COLO668 (cell line): ENCODE data around the gene LMAN1L.

Experiments
- DNase-seq: peaks from one replicate; lab custom pipeline; 2025; ENCODE audit not compliant: unreplicated experiment; lab: John Stamatoyannopoulos, UW

The LMAN1L gene

DNA sequence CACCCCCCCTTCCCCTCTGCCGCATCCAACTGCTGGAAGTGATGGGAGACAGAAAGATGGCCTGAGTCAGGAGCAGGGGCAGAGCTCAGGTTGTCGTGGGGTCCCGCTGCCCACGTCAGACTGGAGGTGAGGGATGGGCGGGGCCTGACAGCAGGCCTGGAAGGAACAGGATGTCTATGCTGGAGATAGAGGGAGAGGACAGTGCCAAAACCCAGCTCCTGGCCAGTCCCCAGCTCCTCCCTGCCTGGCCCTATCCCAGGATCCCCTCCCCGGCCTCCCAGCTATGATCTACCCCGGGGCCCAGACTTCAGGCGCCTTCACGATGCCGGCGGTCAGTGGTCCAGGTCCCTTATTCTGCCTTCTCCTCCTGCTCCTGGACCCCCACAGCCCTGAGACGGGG, at the start of gene LMAN1L:
TSS of gene LMAN1L (plus strand) at position 303 of the 400 bp plus-strand sequence. CDS start at position 323, 20 bp downstream.
- DNase-seq: no peak

GRCh38 chr15:74763416-74763815, 49.2 kb upstream of the LMAN1L start:
- peak; percentile 72 for DNase-seq

DNA sequence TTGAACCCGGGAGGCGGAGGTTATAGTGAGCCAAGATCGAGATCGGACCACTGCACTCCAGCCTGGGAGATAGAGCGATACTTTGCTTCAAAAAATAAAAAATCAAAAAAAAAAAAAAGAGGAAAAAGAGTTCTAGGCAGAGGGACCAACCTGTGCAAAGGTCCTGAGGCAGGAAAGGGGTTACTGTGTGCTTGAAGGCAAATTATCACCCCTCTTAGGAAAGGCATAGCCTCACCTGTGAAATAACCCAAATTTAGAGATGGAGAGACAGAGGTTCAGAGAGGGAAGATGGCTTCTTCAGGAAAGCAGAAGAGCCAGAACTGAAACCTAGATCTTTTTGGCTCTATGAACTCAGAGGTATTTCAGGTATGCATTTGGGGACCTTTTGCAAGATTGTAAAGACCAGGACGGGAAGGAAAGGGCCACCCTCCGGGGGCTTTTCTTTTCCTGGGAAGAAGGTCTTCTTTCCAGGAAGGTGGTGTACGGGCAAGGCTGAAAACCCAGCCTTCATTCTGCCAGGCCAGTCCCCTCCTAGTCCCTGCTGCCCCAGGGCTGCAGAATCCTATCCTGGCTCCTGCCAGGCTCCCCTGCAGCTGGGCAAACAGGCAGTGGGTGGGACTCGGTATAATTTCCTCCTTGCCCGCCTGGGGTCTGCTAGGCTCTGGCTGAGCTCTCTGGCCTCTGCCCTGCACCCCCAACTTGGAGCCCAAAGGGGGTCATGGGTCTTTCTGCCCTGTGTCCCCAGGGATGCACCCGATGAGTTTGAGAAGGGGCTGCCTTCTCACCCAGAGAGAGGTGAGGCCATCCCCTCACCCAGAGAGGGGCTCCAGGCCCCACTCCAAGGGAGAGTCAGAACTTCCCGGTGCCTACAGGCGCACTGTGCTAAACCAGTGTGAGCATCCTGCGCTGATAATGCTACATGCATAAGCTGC, 45.2 kb upstream of the LMAN1L start:
- no peak for DNase-seq

DNA sequence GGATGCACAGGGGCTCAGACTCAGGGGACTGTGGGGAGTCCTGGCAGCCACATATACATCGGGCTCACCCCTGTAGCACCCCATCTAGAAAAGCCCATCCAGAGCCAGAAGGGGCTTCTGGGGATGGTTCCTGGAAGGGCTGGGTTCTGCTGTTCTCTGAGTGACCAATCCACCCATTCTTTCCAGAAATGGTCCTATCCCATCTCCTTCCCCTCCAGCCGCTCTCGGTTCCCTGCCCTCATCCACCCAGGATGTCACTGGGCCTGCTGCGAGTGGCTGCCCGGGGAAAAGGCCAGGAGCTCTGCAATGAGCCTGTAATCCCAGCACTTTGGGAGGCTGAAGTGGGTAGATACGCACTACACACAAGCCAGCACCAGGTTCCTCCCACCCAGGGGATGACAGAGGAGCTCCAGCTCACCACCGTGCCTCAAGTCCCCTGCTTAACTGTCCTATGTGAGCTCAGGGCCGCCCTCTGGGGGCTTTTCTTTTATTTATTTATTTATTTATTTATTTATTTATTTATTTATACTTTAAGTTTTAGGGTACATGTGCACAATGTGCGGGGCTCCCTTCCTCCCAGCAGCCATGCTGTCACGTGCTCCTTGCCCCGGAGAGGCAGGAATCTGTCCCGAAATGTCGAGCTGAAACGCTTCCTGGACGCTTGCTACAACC, 44.4 kb upstream of the LMAN1L start:
- no peak for DNase-seq

DNA sequence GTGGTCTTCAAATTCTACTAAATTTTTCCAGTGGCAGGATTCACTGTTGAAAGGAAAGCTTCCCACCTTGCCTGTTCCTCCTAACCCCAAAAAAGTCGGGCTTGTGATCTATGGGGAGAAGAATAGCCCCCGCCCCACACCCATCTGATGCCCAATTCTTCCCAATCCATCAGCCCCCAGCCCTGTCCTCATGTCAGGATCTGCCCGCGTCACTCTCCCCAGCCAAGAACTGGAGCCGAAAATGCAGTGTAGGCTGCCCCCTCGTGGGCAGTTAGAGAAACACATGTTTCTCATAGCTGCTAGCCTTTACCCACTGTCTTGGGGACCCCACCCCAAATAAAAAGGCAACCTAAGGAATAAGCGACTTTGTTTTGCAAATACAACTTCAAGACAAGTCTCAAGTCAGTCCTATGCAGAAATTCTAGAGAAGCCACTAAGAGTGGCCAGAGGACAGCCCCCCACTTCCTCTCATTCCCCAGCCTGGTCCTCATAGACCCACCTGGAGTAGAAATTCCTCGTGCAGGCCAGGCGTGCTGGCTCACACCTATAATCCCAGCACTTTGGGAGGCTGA, 43.8 kb upstream of the LMAN1L start:
- peak; percentile 54 for DNase-seq

- no peak for DNase-seq
These were observed 43.1 kb upstream of the LMAN1L start for GRCh38 chr15:74769463-74770025.

DNA sequence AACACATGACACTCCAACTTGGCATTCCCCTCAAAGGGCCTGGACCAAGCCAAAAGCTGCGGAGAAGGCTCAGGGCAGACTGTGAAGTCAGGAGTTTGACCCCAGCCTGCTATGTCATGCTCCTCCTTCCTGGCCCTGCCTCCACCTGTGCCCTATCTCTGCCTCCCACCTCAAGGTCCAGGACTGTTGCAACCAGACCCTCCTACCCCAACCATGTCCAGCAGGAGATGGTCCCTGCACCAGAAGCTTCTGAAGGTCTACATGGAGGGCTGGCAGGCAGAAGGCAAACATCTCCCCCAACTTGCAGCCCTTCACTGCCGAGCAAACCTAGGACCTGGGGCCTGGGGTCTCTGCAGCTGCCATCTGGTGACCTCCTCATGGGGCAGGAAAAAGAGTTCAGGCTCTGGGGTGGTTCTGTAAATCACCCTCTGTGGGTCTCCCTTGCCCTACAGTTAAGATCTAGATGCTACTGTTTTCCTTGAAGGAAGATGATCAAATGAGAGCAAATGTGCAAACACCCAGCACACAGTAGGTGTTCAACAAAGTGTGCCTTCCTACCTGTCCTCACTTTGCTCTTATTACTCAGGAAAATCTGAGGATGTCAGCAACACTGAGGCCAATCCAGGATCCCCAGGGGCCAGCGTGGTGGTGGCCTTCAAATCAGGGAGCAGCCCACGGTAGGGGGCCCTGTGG, 42.3 kb upstream of the LMAN1L start:
- no peak for DNase-seq

DNA sequence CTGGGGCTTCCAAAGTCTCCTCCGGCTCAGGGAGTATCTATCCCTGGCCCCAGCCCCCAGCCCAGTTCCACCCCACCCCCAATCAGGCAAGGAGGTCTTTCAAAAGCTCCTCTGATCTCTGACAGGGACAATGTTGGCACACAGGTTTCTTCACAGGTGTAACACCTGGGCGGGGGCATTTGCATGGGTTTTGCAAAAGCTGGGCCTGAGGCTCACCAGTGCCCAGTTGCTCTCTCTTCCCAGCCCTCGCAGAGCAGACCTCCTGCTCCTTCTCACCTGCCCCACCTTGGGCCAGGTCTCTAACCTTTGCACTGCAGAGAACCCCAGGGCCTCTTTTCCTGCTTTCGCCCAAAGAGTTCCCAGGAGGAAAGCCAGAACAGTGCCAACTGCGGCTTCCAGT, 39.3 kb upstream of the LMAN1L start:
- DNase-seq: no peak

DNA sequence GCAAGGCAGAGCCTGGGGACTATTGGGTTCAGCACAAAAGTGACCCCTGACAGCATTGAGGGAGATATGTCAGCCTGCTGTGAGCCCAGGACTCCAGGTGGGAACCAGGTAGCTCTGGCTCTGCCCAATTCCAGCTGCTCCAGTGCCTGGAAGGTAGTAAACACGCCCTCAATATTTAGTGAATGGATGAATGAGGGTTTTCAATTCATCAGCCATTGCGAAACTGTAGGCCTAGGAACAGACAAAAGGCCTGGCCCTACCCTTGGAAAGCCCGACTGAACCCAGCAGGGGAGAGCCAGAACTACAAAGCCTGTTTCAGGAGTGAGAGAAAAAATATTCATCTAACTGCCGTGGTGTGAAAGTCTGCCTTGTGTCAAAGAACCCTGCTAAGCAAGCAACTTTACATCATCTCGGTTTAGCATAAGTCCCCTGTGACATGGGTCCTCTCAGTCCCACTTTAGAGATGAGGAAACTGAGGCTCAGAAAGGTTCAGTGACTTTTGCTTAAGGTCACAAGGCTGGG, 38.8 kb upstream of the LMAN1L start:
- DNase-seq: peak; percentile 20

- DNase-seq: no peak
These were observed 37.5 kb upstream of the LMAN1L start for GRCh38 chr15:74775132-74775562.

DNA sequence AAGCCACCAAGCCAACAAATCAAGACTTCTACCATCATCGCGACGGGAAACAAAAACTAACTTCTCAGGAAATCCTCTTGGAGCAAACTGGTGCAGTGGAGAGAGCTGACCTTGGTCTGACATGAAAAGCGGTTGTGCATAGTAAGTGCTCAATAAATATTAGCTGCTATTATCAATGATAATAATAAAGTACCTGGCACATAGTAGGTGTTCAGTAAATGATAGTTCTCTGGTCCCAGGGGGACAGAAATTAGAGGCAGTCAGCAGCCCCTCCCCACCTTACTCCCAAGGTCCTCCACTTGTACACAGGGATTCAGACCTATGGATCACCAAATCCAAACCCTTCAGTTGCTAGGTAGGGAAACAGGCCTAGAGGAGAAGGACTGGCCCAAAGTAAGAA, 36.7 kb upstream of the LMAN1L start:
- no peak for DNase-seq

DNA sequence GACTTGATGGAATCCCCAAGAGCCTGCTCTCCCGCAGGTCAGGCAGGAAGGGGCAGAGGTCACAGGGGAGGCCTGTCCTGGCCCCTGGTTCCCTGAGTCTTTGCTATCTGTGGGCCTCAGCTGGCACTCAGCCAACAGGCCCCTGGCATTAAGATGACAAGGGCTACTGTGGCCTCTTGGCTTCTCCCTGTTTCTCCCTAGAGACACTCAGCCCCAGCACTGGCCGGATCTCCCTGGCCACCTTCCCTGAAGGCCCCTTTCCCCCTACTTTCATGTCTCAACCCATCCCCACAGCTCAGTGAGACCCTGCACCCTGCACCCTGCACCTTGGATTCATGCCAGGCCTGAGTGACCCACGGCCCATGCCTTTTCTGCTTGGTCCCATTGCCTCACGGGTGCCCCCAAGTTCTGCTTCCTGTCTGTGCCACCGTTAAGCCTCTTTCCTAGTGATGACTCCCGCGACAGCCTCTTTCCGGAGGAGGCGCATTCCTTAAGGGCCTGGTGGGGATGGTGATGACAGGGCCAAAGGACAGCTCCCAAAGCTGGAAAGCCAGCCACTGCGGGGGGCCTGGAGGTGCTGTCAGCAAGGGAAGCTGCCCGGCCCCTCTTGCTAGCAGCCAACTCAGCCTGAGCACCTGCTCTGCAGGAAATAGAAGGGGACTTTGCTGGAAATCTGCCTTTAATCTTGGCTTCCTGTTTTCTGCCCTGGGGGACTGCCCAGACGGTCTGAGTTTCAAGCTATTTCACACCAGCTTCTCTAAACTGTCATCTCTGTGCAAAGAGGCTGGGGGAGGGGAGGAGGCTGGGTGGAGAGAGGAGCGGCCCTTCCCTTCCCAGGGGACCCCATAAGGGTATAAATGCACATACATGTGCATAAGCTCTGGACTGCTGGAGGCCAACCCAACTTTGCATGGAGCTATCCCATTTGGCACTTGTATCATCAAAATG, 35.5 kb upstream of the LMAN1L start:
- DNase-seq: no peak

GRCh38 chr15:74777769-74778598, 34.7 kb upstream of the LMAN1L start:
- DNase-seq: no peak

DNA sequence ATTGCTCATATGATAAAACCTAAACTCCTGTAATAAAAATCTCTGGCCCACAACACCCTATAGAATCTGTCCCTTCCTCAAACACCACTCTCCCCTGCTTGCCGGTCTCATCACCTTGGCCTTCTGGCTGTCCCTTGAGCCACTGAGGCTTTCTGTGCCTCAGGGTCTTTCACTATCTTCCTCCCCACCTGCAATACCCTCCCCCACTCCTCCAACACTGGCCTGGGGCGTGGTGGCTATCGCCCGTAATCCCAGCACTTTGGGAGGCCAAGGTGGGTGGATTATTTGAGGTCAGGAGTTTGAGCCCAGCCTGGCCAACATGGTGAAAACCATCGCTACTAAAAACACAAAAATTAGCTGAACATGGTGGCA, 34.0 kb upstream of the LMAN1L start:
- no peak for DNase-seq

- DNase-seq: no peak
These were observed 33.4 kb upstream of the LMAN1L start for GRCh38 chr15:74779162-74779648.

DNA sequence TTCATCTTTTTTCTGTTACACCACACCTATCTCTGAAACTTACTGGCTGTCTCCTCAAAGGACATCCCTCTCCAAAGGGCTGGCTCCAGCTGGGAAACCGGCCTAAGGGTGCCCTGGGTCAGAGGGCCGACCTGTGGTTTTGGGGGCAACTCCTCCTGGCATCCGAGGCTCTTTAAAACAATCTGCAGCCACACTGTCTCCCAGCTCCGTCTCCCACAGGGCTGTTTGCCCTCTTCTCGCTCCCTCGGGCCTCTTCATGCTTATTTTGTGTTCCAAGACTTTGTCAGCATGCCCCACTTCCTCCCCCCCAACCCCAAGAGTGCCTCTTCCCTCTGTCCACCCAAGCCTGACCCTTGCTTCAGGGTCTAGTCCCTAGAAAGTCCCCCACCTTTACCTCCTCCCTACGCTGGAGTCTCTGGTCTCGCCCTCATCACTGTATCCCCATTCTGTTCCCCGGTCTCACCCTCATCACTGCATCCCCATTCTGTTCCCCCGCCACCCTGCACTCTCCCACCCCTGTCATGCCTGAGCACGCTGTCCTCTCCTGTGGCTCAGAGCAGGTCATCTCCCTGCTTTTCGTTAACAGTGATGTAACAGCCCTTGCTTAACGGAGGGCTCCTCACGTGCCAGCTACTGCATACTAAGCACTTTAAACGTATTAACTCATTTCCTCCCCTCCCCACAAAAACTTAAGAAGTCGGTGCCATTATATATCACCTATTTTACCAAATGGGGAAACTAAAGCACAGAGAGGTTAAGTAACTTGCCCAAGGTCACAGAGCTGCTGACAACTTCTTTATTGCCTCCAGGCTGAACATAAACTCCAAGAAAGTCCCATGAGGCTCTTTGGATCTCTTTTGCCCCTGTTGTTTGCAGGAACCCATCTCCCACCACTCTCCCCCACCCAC, 31.9 kb upstream of the LMAN1L start:
- DNase-seq: no peak

- peak; percentile 86 for DNase-seq
These were observed 31.0 kb upstream of the LMAN1L start, which contains the start of gene CSK for GRCh38 chr15:74781431-74782258. CSK (plus strand) TSS chr15:74782080; CDS start chr15:74798298, 16,218 bp downstream.
